Testis (tissue), 3 donors: Measurements from ENCODE around the gene AJUBA. TPM values are rescaled to one million over a fixed set of nuclear protein-coding genes. Genes with fewer than 3 reads are reported as not detected.
"Not testable (repeated sequence)": the region's sequence is repeated elsewhere in the genome, so short reads cannot be mapped to it uniquely, and the experiment has no call there.

ENCODE experiments used
- DNase-seq: peaks from one replicate; pipeline ENCODE4 v3.0.0-alpha.2; 2019
- H3K27ac ChIP-seq, 2 donors: fragments of 200-600 bp; sonication (generic); one replicate each; pipeline ENCODE4 v1.5.1; 2019
- H3K27me3 ChIP-seq: fragments of 200-600 bp; sonication (generic); one replicate; pipeline ENCODE4 v1.5.1; 2019
- H3K36me3 ChIP-seq: fragments of 200-600 bp; sonication (generic); one replicate; pipeline ENCODE4 v1.5.1; 2017; ENCODE audit warnings: low read depth; ENCODE audit errors: missing control alignments
- H3K4me1 ChIP-seq: fragments of 200-600 bp; sonication (generic); one replicate; pipeline ENCODE4 v1.5.1; 2019
- H3K4me3 ChIP-seq, 2 donors: fragments of 200-600 bp; sonication (generic); one replicate each; pipeline ENCODE4 v1.5.1; 2017 to 2019
- H3K9me3 ChIP-seq: fragments of 200-600 bp; sonication (generic); one replicate; pipeline ENCODE4 v1.5.1; 2017
- CTCF ChIP-seq, 3 experiments: fragments of 450-650 bp in 2 of 3; fragments of 200-600 bp in 1 of 3; sonication (generic) in 1 of 3; IDR thresholded peaks; one replicate each; pipeline ENCODE4 v1.5.1; 2016 to 2019; ENCODE audit warnings: antibody characterized with exemption in 3 of 3, mild to moderate bottlenecking in 2 of 3, moderate library complexity in 1 of 3
- POLR2A ChIP-seq: fragments of 450-650 bp; IDR thresholded peaks from one replicate; pipeline ENCODE4 v1.6.1; 2017; ENCODE audit warnings: antibody characterized with exemption, mild to moderate bottlenecking, moderate library complexity
- WGBS, 2 donors: methylation state at CpG; one replicate each; pipeline ENCODE4 v1.1.5; 2018; 5-methylcytosine and 5-hydroxymethylcytosine counted together
- intact Hi-C: fragments of 100-400 bp; cut with DNase I; formaldehyde crosslinking; loops from one replicate; pipeline ENCODE4 v1.15.1; 2023; ENCODE audit warnings: low total_unique reads
- polyA plus RNA-seq: library from polyadenylated mRNA; stranded (reverse); fragments of 350-450 nt; fragmentation: Illumina TruSeq; extraction: RNeasy Lipid Tissue Mini Kit (QIAGEN cat#74804); gene quantifications from one replicate; pipeline ENCODE4 v1.2.3, GENCODE V29; 2014; ENCODE audit warnings: low read depth, low replicate concordance; ENCODE audit not compliant: insufficient read depth
- total RNA-seq, 2 donors: library from RNA; depleted of rRNA; stranded (reverse); fragments of >200 nt; gene quantifications; one replicate each; pipeline ENCODE4 v1.2.3, GENCODE V29; 2016

Gene AJUBA
- total and polyA plus RNA-seq, 3 donors from 2014 or later, result 11.3 to 12.8 (median 11.9) TPM

DNA sequence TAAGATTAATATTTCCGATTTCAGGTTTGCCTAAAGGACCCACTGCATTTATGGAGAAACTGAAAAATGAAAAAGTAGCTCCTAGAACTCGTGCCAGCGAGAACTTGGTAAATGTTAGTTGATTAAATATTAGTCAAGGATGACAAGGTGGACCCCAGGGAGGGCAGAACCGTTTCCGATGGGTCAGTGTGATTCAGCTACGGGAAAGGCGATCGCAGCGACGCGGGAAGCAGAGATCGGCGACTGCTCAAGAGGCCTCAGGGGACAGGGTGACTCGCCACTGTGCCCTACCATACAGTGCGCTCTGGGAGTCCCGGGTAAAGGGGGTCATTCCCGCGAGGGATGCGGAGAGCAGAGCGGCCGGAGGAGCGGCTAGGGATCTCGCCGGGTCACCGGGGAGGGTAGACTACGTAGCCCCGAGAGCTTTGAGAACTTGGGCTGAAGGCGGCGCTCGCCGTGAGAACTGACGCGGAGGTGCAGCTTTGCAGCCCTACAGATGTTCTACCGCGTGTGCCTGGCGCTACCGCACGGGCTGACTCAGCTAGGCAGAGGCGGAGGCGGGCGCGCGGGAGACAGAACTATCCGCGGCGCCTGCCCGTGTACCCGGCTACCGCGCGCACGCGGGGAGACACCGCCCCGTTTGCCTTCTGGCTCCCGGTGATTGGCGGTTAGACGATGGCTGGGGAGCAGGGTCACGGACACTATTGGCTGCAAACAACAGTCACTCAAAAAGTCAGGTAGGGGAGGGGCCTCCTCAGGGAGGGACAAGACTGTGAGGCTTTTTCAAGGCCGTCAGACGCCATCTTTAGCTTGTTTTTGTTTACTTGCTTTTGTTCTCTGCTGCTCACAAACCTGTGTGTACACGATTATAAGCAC, 24.4 kb upstream of the AJUBA start:
- 1 to 2% methylated on average over 22 to 41 of the region's 62 CpGs for WGBS, 2 donors

GRCh38 chr14:23006188-23006534, 23.8 kb upstream of the AJUBA start:
- TF ChIP-seq POLR2A (no peak), CTCF (IDR thresholded peaks at IDR 0.05) (no peak)
- H3K9me3 ChIP-seq, result no peaks in the 10 kb centered on the region
- WGBS, 2 donors, result 41 to 52% methylated on average over 5 of the region's 5 CpGs
- intact Hi-C loops, result no loop called here
- DNase-seq, result no peak
- no peaks in the 10 kb centered on the region for H3K36me3 ChIP-seq
- H3K27ac ChIP-seq, result peak overlapping the region in 1 of 2 donors; percentile 91
- peaks cover 15% of the 10 kb centered on the region for H3K4me1 ChIP-seq
- H3K4me3 ChIP-seq, result peak overlapping the region; percentile 61 to 81
- H3K27me3 ChIP-seq, result no peaks in the 10 kb centered on the region

More for the DNA sequence above, 24.4 kb upstream of the AJUBA start:
- DNase-seq, result peak; percentile 99
- TF ChIP-seq CTCF (IDR thresholded peaks at IDR 0.05), result no peak
- peak; percentile 33 for TF ChIP-seq POLR2A
- H3K9me3 ChIP-seq, result no peaks in the 10 kb centered on the region
- H3K36me3 ChIP-seq, result no peaks in the 10 kb centered on the region
- intact Hi-C loops, result no loop called here
- peak overlapping the region; percentile 91 to 96 for H3K27ac ChIP-seq
- peak overlapping the region; percentile 61 to 81 for H3K4me3 ChIP-seq
- H3K27me3 ChIP-seq, result no peaks in the 10 kb centered on the region
- peaks cover 15% of the 10 kb centered on the region for H3K4me1 ChIP-seq

GRCh38 chr14:23005451-23006187, 23.3 kb upstream of the AJUBA start:
- Histone ChIP-seq H3K4me3 (no peak overlapping the region), H3K36me3 (no peaks in the 10 kb centered on the region), H3K9me3 (no peaks in the 10 kb centered on the region), H3K27ac (peak overlapping the region in 1 of 2 donors; percentile 91), H3K27me3 (no peaks in the 10 kb centered on the region), H3K4me1 (peaks cover 15% of the 10 kb centered on the region)
- TF ChIP-seq POLR2A (no peak), CTCF (IDR thresholded peaks at IDR 0.05) (no peak)
- no peak for DNase-seq
- WGBS, 2 donors, result 66 to 74% methylated on average over 3 of the region's 3 CpGs
- intact Hi-C loops, result no loop called here

DNA sequence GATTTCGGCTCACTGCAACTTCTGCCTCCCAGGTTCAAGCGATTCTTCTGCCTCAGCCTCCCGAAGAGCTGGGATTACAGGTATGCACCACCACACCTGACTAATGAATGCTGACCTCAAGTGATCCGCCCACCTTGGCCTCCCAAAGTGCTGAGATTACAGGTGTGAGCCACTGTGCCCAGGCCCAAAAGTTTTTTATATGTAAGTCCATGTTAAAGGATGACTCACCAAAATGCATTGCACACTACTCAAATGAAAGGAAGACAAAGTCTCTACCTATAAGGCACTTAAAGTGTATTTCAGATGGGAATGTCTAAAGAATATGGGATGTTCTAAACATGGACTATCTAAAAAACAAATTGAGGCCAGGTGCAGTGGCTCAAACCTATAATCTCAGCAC, 21.9 kb upstream of the AJUBA start:
- DNase-seq, H3K36me3 ChIP-seq, H3K4me3 ChIP-seq, H3K27ac ChIP-seq, intact Hi-C loops, H3K27me3 ChIP-seq, H3K9me3 ChIP-seq: not testable (repeated sequence)
- WGBS, 2 donors, result 96% methylated on average over 4 of the region's 4 CpGs
- peaks cover 11% of the 10 kb centered on the region for H3K4me1 ChIP-seq

DNA sequence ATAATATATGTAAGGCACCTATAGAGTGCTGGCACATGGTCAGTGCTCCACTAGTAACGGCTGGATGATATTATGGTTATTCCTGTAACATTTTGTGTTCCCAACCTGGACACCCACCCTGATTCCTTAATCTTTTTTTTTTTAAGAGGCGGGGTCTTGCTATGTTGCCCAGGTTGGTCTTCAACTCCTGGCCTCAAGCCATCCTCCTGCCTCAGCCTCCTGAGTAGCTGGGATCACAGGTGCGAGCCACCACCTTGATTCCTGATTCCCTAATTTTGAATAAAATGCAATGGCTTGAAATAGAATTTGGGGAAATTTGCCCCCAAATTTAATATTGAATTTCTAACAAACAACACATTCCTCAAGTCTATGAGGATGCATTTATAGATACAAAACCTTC, 20.2 kb upstream of the AJUBA start:
- Histone ChIP-seq H3K4me3 (no peak overlapping the region), H3K27me3 (no peaks in the 10 kb centered on the region), H3K9me3 (no peaks in the 10 kb centered on the region), H3K27ac (no peak overlapping the region), H3K36me3 (no peaks in the 10 kb centered on the region), H3K4me1 (peaks cover 10% of the 10 kb centered on the region)
- intact Hi-C loops, result no loop called here
- 81 to 92% methylated on average over 3 of the region's 3 CpGs for WGBS, 2 donors
- TF ChIP-seq CTCF (IDR thresholded peaks at IDR 0.05) (no peak), POLR2A (no peak)
- DNase-seq, result no peak
